Astrocyte (in vitro differentiated cells and primary cell): ENCODE data around the gene TTC23L. TPM values are rescaled to one million over a fixed set of nuclear protein-coding genes. Genes with fewer than 3 reads are reported as not detected.

Experiments
- DNase-seq: peaks from one replicate; pipeline ENCODE4 v3.0.0-alpha.2; 2010; ENCODE audit warnings: low read depth
- FAIRE-seq: peaks from 2 replicates; lab custom pipeline; 2011; peaks lifted over from hg19 to GRCh38; lab: Jason Lieb, UNC
- H2AFZ ChIP-seq: 2 replicates; pipeline ENCODE4 v1.6.0; 2012; ENCODE audit warnings: low read depth, low read length, inconsistent platforms
- H3K27ac ChIP-seq: 2 replicates; pipeline ENCODE4 v1.5.1; 2011; ENCODE audit warnings: low read depth, low read length, inconsistent platforms
- H3K27me3 ChIP-seq: 2 replicates; pipeline ENCODE4 v1.6.0; 2011; ENCODE audit warnings: low read length, inconsistent platforms; ENCODE audit not compliant: insufficient read depth
- H3K36me3 ChIP-seq: 2 replicates; pipeline ENCODE4 v1.5.1; 2011; ENCODE audit warnings: low read length, inconsistent platforms; ENCODE audit not compliant: insufficient read depth
- H3K4me1 ChIP-seq: 2 replicates; pipeline ENCODE4 v1.5.1; 2011; ENCODE audit warnings: low read length, inconsistent platforms; ENCODE audit not compliant: insufficient read depth
- H3K4me2 ChIP-seq: 2 replicates; pipeline ENCODE4 v1.6.0; 2012; ENCODE audit warnings: low read length, inconsistent platforms
- H3K4me3 ChIP-seq: 2 replicates; pipeline ENCODE4 v1.5.1; 2011; ENCODE audit warnings: low read depth, mild to moderate bottlenecking, low read length, inconsistent platforms; ENCODE audit not compliant: insufficient read depth
- H3K79me2 ChIP-seq: 2 replicates; pipeline ENCODE4 v1.6.0; 2012; ENCODE audit warnings: mild to moderate bottlenecking, low read length, inconsistent platforms; ENCODE audit not compliant: insufficient read depth
- H3K9ac ChIP-seq: 2 replicates; pipeline ENCODE4 v1.6.0; 2012; ENCODE audit warnings: mild to moderate bottlenecking, low read length, inconsistent platforms
- H3K9me3 ChIP-seq: 2 replicates; pipeline ENCODE4 v1.5.1; 2012; ENCODE audit warnings: low read depth, mild to moderate bottlenecking, low read length, inconsistent platforms; ENCODE audit not compliant: insufficient read depth
- H4K20me1 ChIP-seq: 2 replicates; pipeline ENCODE4 v1.6.0; 2012; ENCODE audit warnings: low read length, inconsistent platforms; ENCODE audit not compliant: insufficient read depth
- H3K27ac Mint-ChIP-seq: one replicate; pipeline ENCODE4 v1.8.0; 2021; ENCODE audit warnings: mild to moderate bottlenecking, mixed read lengths; ENCODE audit not compliant: unreplicated experiment
- H3K27me3 Mint-ChIP-seq: one replicate; pipeline ENCODE4 v1.8.0; 2021; ENCODE audit warnings: low read depth, mixed read lengths; ENCODE audit not compliant: unreplicated experiment
- H3K36me3 Mint-ChIP-seq: one replicate; pipeline ENCODE4 v1.8.0; 2021; ENCODE audit warnings: low read depth, mixed read lengths; ENCODE audit not compliant: unreplicated experiment
- H3K4me1 Mint-ChIP-seq: one replicate; pipeline ENCODE4 v1.8.0; 2021; ENCODE audit warnings: low read depth, mixed read lengths; ENCODE audit not compliant: unreplicated experiment
- H3K4me3 Mint-ChIP-seq: one replicate; pipeline ENCODE4 v1.8.0; 2021; ENCODE audit warnings: mild to moderate bottlenecking, moderate library complexity, mixed read lengths; ENCODE audit not compliant: unreplicated experiment
- H3K9me3 Mint-ChIP-seq: one replicate; pipeline ENCODE4 v1.8.0; 2021; ENCODE audit warnings: mild to moderate bottlenecking, mixed read lengths; ENCODE audit not compliant: unreplicated experiment
- EZH2 ChIP-seq: IDR thresholded peaks from 2 replicates; pipeline ENCODE4 v1.6.1; 2012; ENCODE audit warnings: mild to moderate bottlenecking, low read length, inconsistent platforms; ENCODE audit not compliant: insufficient read depth
- total RNA-seq: library from RNA; stranded (reverse); gene quantifications from 2 replicates; pipeline ENCODE4 v1.2.1, GENCODE V29; 2021
- TF ChIP-seq, protein P1 (sequence below): IDR thresholded peaks from 2 replicates; pipeline ENCODE4 v1.5.1; 2011; ENCODE audit warnings: low read depth, mild to moderate bottlenecking, inconsistent platforms, low read length, moderate library complexity; ENCODE audit not compliant: insufficient read depth

TTC23L gene
- total RNA-seq, 1 donor from 2014 or later, result 0.16 TPM

DNA sequence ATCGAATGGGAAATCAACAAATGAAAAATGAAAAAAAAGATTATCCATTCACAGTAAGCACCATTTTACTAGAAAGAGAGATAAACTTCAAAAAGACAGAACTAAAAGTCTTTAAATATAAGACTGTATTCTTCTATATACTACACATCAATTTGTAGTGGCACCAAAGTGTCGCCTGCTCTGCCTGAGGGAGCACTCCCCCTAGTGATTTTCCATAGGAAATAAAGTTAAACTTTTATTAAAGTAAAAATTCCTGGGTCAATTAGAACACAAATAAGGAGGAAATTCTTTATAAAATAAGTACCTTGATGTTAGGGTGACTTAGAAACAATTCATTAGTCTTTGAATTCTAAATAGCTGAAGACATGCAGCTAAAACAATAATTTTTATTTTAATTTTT, 66.6 kb downstream of the TTC23L start:
- no peak overlapping the region for H3K27ac Mint-ChIP-seq
- no peaks in the 10 kb centered on the region for H3K4me1 Mint-ChIP-seq
- H3K4me3 Mint-ChIP-seq, result no peak overlapping the region
- TF ChIP-seq EZH2, result no peak
- TF ChIP-seq, protein P1, sequence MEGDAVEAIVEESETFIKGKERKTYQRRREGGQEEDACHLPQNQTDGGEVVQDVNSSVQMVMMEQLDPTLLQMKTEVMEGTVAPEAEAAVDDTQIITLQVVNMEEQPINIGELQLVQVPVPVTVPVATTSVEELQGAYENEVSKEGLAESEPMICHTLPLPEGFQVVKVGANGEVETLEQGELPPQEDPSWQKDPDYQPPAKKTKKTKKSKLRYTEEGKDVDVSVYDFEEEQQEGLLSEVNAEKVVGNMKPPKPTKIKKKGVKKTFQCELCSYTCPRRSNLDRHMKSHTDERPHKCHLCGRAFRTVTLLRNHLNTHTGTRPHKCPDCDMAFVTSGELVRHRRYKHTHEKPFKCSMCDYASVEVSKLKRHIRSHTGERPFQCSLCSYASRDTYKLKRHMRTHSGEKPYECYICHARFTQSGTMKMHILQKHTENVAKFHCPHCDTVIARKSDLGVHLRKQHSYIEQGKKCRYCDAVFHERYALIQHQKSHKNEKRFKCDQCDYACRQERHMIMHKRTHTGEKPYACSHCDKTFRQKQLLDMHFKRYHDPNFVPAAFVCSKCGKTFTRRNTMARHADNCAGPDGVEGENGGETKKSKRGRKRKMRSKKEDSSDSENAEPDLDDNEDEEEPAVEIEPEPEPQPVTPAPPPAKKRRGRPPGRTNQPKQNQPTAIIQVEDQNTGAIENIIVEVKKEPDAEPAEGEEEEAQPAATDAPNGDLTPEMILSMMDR, result peak; percentile 40
- Histone ChIP-seq H3K79me2 (no peaks in the 10 kb centered on the region), H3K27ac (no peak overlapping the region), H4K20me1 (no peaks in the 10 kb centered on the region), H3K4me2 (no peak overlapping the region), H2AFZ (no peak overlapping the region), H3K4me1 (no peaks in the 10 kb centered on the region), H3K9me3 (no peaks in the 10 kb centered on the region), H3K27me3 (no peaks in the 10 kb centered on the region), H3K4me3 (no peak overlapping the region), H3K36me3 (peaks cover 10% of the 10 kb centered on the region), H3K9ac (no peak overlapping the region)
- no peak for DNase-seq
- H3K36me3 Mint-ChIP-seq, result no peaks in the 10 kb centered on the region
- no peak for FAIRE-seq
- H3K27me3 Mint-ChIP-seq, result no peaks in the 10 kb centered on the region
- no peaks in the 10 kb centered on the region for H3K9me3 Mint-ChIP-seq

DNA sequence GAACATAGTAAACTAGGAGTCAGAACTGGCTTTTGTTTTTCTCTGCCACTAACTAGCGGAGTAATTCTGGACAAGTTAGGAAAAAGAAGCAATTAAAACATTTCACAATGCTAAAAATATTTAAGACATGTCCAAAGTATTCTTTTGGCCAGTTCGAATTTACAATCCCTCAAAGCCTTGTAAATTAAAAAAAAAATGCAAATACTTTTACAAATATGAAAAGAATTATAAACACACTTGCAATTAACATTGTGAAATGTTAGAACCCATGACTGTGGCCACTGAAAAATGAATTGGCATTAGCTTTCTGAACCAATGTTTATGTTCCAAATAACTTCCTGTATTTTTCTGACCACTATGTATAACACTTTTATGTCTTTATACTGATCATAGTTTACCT, 74.1 kb downstream of the TTC23L start:
- Mint-ChIP-seq H3K4me3 (no peak overlapping the region), H3K9me3 (no peaks in the 10 kb centered on the region)

DNA sequence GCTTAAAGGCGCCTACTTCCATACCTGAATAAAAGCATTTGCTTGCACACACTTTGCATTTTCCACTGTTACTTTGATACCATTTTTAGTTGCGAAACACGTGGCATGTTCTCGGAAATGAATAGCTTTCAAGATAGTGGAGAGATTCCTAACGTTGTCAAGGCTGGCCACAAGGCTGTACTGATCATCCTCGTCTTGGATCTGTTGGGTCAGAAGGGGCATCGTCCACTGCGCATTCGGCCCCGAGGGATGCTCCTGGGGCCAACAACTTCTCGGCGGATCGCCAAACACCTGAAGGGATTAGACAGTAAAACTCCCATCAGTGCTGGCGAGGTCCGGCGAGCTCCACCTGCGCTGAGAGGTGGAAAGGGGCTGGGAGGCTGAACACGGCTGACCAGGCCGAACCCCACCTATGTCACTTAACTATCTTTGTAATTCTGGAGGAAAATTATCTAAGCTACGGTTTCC, 75.7 kb downstream of the TTC23L start:
- peak; percentile 20 for DNase-seq
- FAIRE-seq, result no peak
- Histone ChIP-seq H3K4me2 (peak overlapping the region; percentile 90), H3K36me3 (peaks cover 23% of the 10 kb centered on the region), H3K9me3 (no peaks in the 10 kb centered on the region), H3K4me1 (peaks cover 22% of the 10 kb centered on the region), H3K27ac (peak overlapping the region; percentile 88), H3K79me2 (peaks cover 74% of the 10 kb centered on the region), H4K20me1 (peaks cover 8% of the 10 kb centered on the region), H3K9ac (peak overlapping the region; percentile 96), H3K27me3 (no peaks in the 10 kb centered on the region), H2AFZ (peak overlapping the region; percentile 95), H3K4me3 (peak overlapping the region; percentile 99)
- Mint-ChIP-seq H3K27ac (no peak overlapping the region), H3K36me3 (peaks cover 2% of the 10 kb centered on the region), H3K4me3 (no peak overlapping the region), H3K27me3 (no peaks in the 10 kb centered on the region), H3K9me3 (no peaks in the 10 kb centered on the region), H3K4me1 (peaks cover 15% of the 10 kb centered on the region)
- TF ChIP-seq, protein P1, result no peak
- no peak for TF ChIP-seq EZH2

More for the DNA sequence above, 74.1 kb downstream of the TTC23L start:
- no peak overlapping the region for H3K27ac ChIP-seq
- Mint-ChIP-seq H3K27me3 (no peaks in the 10 kb centered on the region), H3K4me1 (peaks cover 15% of the 10 kb centered on the region), H3K36me3 (peaks cover 2% of the 10 kb centered on the region), H3K27ac (no peak overlapping the region)
- DNase-seq (peak; percentile 38), FAIRE-seq (no peak)
- H3K79me2 ChIP-seq, result peaks cover 58% of the 10 kb centered on the region
- H3K9ac ChIP-seq, result no peak overlapping the region
- H4K20me1 ChIP-seq, result peaks cover 7% of the 10 kb centered on the region
- H2AFZ ChIP-seq, result no peak overlapping the region
- peaks cover 22% of the 10 kb centered on the region for H3K4me1 ChIP-seq
- H3K36me3 ChIP-seq, result peaks cover 27% of the 10 kb centered on the region
- TF ChIP-seq, protein P1, result no peak
- no peak for TF ChIP-seq EZH2
- no peak overlapping the region for H3K4me3 ChIP-seq
- no peak overlapping the region for H3K4me2 ChIP-seq
- no peaks in the 10 kb centered on the region for H3K9me3 ChIP-seq
- no peaks in the 10 kb centered on the region for H3K27me3 ChIP-seq
